ENCODE data around the gene LYST.
A peak's percentile ranks its signal among the peaks of the same experiment; 100 is the strongest.
"Not testable (repeated sequence)": the region's sequence is repeated elsewhere in the genome, so short reads cannot be mapped to it uniquely, and the experiment has no call there.

LYST gene

DNA sequence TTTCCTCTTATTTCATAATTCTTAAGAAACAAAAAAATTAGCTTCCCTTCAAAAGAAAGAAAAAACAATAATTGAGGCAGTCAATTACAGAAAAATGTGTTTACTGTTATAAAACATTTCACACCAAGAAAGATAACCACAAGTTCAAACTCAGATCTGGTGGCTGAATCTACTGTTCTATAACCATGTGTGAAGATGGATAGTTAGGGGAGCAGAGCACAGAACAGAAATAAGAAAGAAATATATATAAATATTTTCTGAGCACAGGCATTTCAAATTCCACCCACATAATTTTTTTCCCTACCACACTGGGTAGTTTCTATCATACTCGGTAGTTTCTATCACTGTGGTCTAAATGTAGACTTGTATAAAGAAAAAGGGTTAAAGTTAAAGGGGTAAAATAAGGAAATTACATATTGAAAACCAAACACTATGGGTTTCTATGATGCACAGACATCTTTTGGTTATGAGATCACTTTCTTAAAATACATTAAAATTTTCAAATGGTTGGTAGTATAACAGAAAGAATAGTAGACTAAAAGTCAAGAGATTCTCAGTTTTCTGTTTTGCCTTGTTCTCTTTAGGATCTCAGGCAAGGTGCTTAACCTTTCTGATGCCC is 10.8 kb downstream of the LYST start:
- Histone ChIP-seq H3K27me3 (no peaks in the 10 kb centered on the region), H3K9me3 (no peaks in the 10 kb centered on the region), H3K27ac (peak overlapping the region; percentile 99), H3K4me1 (ENCODE audit: control insufficient read depth in 1 of 2, insufficient read depth in 1 of 2, low read depth in 1 of 2, low read length in 1 of 2) (peaks cover 97 to 100% of the 10 kb centered on the region in 2 experiments), H3K4me3 (ENCODE audit: low read depth in 1 of 2, low read length in 1 of 2) (no peak overlapping the region), H3K36me3 (no peaks in the 10 kb centered on the region)
- TF ChIP-seq CTCF (IDR thresholded peaks at IDR 0.05) = no peak

DNA sequence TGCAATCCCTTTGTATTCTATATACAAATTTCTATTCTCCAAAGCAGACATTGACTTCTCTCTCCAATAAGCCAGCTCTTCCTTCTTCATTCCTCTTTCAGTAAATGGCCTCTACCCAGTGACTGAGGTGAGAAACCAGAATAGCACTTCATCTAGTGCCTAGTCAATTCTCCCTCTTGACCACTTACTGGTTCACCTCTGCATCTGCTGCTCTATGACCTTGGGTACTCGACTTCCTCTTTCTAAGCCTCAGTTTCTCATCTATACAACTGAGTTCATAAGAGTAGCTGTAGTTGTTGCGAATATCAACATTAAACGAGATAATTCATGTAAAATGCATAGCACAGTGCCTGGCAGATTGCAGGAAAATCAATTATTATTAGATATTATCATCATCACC is 12.4 kb downstream of the LYST start:
- no peaks in the 10 kb centered on the region for H3K27me3 ChIP-seq
- TF ChIP-seq CTCF (IDR thresholded peaks at IDR 0.05) = no peak
- H3K36me3 ChIP-seq = no peaks in the 10 kb centered on the region
- peak overlapping the region; percentile 99 for H3K27ac ChIP-seq
- H3K9me3 ChIP-seq = no peaks in the 10 kb centered on the region
- H3K4me1 ChIP-seq (ENCODE audit: control insufficient read depth in 1 of 2, insufficient read depth in 1 of 2, low read depth in 1 of 2, low read length in 1 of 2) = peaks cover 97 to 100% of the 10 kb centered on the region in 2 experiments
- H3K4me3 ChIP-seq (ENCODE audit: low read depth in 1 of 2, low read length in 1 of 2) = no peak overlapping the region

DNA sequence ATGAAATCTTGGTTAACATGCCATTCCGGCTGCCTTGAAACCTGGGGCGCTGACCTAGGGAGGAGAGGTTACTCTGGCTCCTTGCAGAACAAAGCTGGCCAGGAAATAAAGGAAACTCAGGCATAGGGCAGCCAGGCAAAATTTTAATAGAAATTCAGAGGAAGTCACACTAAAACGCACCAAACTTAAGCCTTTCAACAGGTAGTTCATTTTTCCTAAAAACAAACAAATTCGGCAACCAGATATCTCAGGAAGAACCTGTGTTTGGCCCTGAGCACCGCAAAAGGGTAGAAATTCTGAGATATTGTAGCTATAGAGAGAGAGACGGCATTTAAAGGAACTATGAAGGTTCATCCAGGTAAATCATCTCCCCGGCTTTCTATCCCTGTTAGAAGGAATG is 13.1 kb downstream of the LYST start:
- Histone ChIP-seq H3K4me1 (ENCODE audit: control insufficient read depth in 1 of 2, insufficient read depth in 1 of 2, low read depth in 1 of 2, low read length in 1 of 2) (peaks cover 97 to 100% of the 10 kb centered on the region in 2 experiments), H3K27me3 (no peaks in the 10 kb centered on the region), H3K4me3 (ENCODE audit: low read depth in 1 of 2, low read length in 1 of 2) (peak overlapping the region in 1 of 2 experiments; percentile 10), H3K9me3 (no peaks in the 10 kb centered on the region), H3K27ac (peak overlapping the region; percentile 99), H3K36me3 (no peaks in the 10 kb centered on the region)
- no peak for TF ChIP-seq CTCF (IDR thresholded peaks at IDR 0.05)

DNA sequence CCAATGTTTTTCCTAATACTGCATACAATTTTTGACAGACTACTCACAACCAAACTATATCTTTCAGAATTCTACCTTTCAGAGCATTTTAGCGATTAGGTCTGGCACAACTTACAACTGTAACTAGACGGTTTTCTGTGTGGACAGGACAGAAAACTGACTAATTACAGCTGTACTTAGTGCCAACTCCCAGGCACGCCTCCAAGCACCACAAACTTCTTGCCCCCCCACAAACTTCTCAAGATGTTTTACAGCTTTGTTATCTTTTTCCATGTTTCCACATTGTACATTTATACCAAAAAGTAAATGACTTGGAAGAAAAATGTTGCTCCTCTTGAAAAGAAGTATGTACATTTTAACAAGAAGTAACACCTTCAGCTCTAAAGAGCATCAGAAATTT is 13.8 kb downstream of the LYST start:
- no peaks in the 10 kb centered on the region for H3K36me3 ChIP-seq
- H3K27me3 ChIP-seq = no peaks in the 10 kb centered on the region
- H3K27ac ChIP-seq = peak overlapping the region; percentile 99
- peak overlapping the region in 1 of 2 experiments; percentile 27 for H3K4me3 ChIP-seq (ENCODE audit: low read depth in 1 of 2, low read length in 1 of 2)
- peaks cover 93 to 99% of the 10 kb centered on the region in 2 experiments for H3K4me1 ChIP-seq (ENCODE audit: control insufficient read depth in 1 of 2, insufficient read depth in 1 of 2, low read depth in 1 of 2, low read length in 1 of 2)
- no peaks in the 10 kb centered on the region for H3K9me3 ChIP-seq
- no peak for TF ChIP-seq CTCF (IDR thresholded peaks at IDR 0.05)

GRCh38 chr1:235851939-235852338 is 14.8 kb downstream of the LYST start:
- no peak for TF ChIP-seq CTCF (IDR thresholded peaks at IDR 0.05)

GRCh38 chr1:235848251-235848650 is 18.5 kb downstream of the LYST start:
- not testable (repeated sequence) for H3K4me3 ChIP-seq (ENCODE audit: low read depth in 1 of 2, low read length in 1 of 2); H3K27me3 ChIP-seq; H3K9me3 ChIP-seq; H3K36me3 ChIP-seq
- H3K4me1 ChIP-seq (ENCODE audit: control insufficient read depth in 1 of 2, insufficient read depth in 1 of 2, low read depth in 1 of 2, low read length in 1 of 2) = peaks cover 79 to 99% of the 10 kb centered on the region in 2 experiments
- peak overlapping the region; percentile 30 for H3K27ac ChIP-seq

More at GRCh38 chr1:235851939-235852338, 14.8 kb downstream of the LYST start:
- no peaks in the 10 kb centered on the region for H3K9me3 ChIP-seq
- H3K27me3 ChIP-seq = no peaks in the 10 kb centered on the region
- H3K4me1 ChIP-seq (ENCODE audit: control insufficient read depth in 1 of 2, insufficient read depth in 1 of 2, low read depth in 1 of 2, low read length in 1 of 2) = peaks cover 90 to 99% of the 10 kb centered on the region in 2 experiments
- H3K27ac ChIP-seq = peak overlapping the region; percentile 99
- no peaks in the 10 kb centered on the region for H3K36me3 ChIP-seq
- H3K4me3 ChIP-seq (ENCODE audit: low read depth in 1 of 2, low read length in 1 of 2) = peak overlapping the region; percentile 15 to 27

DNA sequence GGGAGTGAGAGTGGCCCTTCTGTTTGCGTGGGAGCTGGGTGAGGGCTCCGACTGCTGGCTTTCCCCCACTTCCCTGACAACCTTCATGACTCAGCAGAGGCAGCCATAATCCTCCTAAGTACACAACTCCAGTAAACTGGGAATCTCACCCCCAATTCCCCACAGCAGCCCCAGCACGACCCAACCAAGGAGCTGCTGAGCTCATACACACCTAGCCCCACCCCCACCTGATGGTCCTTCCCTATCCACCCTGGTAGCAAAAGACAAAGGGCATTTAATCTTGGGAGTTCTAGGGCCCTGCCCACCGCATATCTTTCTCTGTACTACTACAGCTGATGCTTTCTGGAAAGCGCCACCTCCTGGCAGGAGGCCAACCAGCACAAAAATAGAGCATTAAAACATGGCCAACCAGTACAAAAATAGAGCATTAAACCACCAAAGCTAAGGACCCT is 21.0 kb downstream of the LYST start:
- H3K36me3 ChIP-seq, H3K27me3 ChIP-seq, H3K9me3 ChIP-seq: not testable (repeated sequence)
- Histone ChIP-seq H3K4me3 (ENCODE audit: low read depth in 1 of 2, low read length in 1 of 2) (peak overlapping the region in 1 of 2 experiments; percentile 22), H3K27ac (peak overlapping the region; percentile 78), H3K4me1 (ENCODE audit: control insufficient read depth in 1 of 2, insufficient read depth in 1 of 2, low read depth in 1 of 2, low read length in 1 of 2) (peaks cover 70 to 98% of the 10 kb centered on the region in 2 experiments)

Data from neutrophil (primary cell).